ENCODE measurements around the gene PLOD1.

- TF ChIP-seq, protein P1, sequence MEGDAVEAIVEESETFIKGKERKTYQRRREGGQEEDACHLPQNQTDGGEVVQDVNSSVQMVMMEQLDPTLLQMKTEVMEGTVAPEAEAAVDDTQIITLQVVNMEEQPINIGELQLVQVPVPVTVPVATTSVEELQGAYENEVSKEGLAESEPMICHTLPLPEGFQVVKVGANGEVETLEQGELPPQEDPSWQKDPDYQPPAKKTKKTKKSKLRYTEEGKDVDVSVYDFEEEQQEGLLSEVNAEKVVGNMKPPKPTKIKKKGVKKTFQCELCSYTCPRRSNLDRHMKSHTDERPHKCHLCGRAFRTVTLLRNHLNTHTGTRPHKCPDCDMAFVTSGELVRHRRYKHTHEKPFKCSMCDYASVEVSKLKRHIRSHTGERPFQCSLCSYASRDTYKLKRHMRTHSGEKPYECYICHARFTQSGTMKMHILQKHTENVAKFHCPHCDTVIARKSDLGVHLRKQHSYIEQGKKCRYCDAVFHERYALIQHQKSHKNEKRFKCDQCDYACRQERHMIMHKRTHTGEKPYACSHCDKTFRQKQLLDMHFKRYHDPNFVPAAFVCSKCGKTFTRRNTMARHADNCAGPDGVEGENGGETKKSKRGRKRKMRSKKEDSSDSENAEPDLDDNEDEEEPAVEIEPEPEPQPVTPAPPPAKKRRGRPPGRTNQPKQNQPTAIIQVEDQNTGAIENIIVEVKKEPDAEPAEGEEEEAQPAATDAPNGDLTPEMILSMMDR (CRISPR knock-in tag; IDR thresholded peaks at IDR 0.05), result no peak
- TF ChIP-seq, protein P2, sequence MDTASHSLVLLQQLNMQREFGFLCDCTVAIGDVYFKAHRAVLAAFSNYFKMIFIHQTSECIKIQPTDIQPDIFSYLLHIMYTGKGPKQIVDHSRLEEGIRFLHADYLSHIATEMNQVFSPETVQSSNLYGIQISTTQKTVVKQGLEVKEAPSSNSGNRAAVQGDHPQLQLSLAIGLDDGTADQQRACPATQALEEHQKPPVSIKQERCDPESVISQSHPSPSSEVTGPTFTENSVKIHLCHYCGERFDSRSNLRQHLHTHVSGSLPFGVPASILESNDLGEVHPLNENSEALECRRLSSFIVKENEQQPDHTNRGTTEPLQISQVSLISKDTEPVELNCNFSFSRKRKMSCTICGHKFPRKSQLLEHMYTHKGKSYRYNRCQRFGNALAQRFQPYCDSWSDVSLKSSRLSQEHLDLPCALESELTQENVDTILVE (CRISPR knock-in tag; IDR thresholded peaks at IDR 0.05), result no peak
Measured at GRCh38 chr1:11943619-11944018, 9.1 kb downstream of the PLOD1 start.
